Measurements from ENCODE around the gene GRHPR. TPM values are rescaled to one million over a fixed set of nuclear protein-coding genes. Genes with fewer than 3 reads are reported as not detected.

GRHPR gene
- total RNA-seq, 1 experiment from 2014 or later, result 80.7 TPM

DNA sequence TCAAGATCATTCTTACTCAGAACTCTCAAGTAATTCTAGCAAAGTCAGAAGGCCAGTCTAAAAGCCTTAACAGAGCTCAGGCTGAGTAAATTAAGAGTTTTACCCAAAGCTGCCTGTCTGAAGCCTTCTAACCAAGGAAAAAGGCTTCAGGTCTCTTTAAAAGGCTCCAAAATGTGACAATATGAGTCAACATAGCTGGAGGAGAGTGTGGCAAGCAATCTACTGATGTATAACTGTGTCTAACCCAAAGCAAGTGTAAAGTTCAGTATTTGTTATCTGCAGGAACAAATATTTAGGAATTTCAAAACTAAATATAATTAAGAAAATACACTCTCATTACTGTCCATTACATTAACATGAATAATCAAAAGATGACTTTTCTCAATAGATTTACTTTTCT is 31.7 kb downstream of the GRHPR start (continued):
- TF ChIP-seq, protein P1, sequence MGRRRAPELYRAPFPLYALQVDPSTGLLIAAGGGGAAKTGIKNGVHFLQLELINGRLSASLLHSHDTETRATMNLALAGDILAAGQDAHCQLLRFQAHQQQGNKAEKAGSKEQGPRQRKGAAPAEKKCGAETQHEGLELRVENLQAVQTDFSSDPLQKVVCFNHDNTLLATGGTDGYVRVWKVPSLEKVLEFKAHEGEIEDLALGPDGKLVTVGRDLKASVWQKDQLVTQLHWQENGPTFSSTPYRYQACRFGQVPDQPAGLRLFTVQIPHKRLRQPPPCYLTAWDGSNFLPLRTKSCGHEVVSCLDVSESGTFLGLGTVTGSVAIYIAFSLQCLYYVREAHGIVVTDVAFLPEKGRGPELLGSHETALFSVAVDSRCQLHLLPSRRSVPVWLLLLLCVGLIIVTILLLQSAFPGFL (CRISPR knock-in tag; IDR thresholded peaks at IDR 0.05; ENCODE audit: borderline replicate concordance), result no peak
- TF ChIP-seq, protein P2, sequence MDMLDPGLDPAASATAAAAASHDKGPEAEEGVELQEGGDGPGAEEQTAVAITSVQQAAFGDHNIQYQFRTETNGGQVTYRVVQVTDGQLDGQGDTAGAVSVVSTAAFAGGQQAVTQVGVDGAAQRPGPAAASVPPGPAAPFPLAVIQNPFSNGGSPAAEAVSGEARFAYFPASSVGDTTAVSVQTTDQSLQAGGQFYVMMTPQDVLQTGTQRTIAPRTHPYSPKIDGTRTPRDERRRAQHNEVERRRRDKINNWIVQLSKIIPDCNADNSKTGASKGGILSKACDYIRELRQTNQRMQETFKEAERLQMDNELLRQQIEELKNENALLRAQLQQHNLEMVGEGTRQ (CRISPR knock-in tag; IDR thresholded peaks at IDR 0.05), result no peak
- TF ChIP-seq CDX4 (CRISPR knock-in tag; IDR thresholded peaks at IDR 0.05; ENCODE audit: borderline replicate concordance) (no peak), AR (CRISPR knock-in tag; IDR thresholded peaks at IDR 0.05) (no peak), HMGA2 (CRISPR knock-in tag; IDR thresholded peaks at IDR 0.05) (no peak), ARID4B (CRISPR knock-in tag; IDR thresholded peaks at IDR 0.05; ENCODE audit: borderline replicate concordance) (no peak), ZNF219 (CRISPR knock-in tag; IDR thresholded peaks at IDR 0.05; ENCODE audit: borderline replicate concordance) (no peak), ZNF671 (CRISPR knock-in tag; IDR thresholded peaks at IDR 0.05) (no peak)
- TF ChIP-seq, protein P3, sequence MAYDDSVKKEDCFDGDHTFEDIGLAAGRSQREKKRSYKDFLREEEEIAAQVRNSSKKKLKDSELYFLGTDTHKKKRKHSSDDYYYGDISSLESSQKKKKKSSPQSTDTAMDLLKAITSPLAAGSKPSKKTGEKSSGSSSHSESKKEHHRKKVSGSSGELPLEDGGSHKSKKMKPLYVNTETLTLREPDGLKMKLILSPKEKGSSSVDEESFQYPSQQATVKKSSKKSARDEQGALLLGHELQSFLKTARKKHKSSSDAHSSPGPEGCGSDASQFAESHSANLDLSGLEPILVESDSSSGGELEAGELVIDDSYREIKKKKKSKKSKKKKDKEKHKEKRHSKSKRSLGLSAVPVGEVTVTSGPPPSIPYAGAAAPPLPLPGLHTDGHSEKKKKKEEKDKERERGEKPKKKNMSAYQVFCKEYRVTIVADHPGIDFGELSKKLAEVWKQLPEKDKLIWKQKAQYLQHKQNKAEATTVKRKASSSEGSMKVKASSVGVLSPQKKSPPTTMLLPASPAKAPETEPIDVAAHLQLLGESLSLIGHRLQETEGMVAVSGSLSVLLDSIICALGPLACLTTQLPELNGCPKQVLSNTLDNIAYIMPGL (CRISPR knock-in tag; IDR thresholded peaks at IDR 0.05), result no peak

GRCh38 chr9:37455884-37456647 is 33.6 kb downstream of the GRHPR start:
- peaks cover 9% of the 10 kb centered on the region for H3K36me3 Mint-ChIP-seq
- CTCF ChIA-PET, result interaction anchor here (1.1 kb wide), 1 partner anchor 45 kb away, joined by 3 read pairs; no protein-coding TSS in a partner anchor

More at GRCh38 chr9:37455884-37456647, 33.6 kb downstream of the GRHPR start:
- TF ChIP-seq RORB (CRISPR knock-in tag; IDR thresholded peaks at IDR 0.05) (no peak), FOXP1 (CRISPR knock-in tag; IDR thresholded peaks at IDR 0.05; ENCODE audit: borderline replicate concordance) (no peak), NFATC4 (CRISPR knock-in tag; IDR thresholded peaks at IDR 0.05) (no peak)
- Mint-ChIP-seq H3K4me3 (no peak overlapping the region), H3K9me3 (no peaks in the 10 kb centered on the region; the same call in 1 of the 2 replicates), H3K27ac (no peak overlapping the region), H3K27me3 (ENCODE audit: low read depth) (no peaks in the 10 kb centered on the region), H3K4me1 (peaks cover 22% of the 10 kb centered on the region)
- ATAC-seq (no peak), DNase-seq (ENCODE audit: low spot score) (no peak)
- POLR2A ChIA-PET, result no interaction called here

Measured in WTC11 (cell line).